RWPE2 (cell line): ENCODE data around the gene SLC38A1.
A peak's percentile ranks its signal among the peaks of the same experiment; 100 is the strongest.

Experiments
- ATAC-seq: fragments of 200-7000 bp; cut with Tn5 transposase; 3 replicates; pipeline ENCODE4 v1.9.1; 2021; ENCODE audit warnings: low read depth
- DNase-seq: peaks from one replicate; pipeline ENCODE4 v3.0.0-alpha.2; 2020; ENCODE audit warnings: low spot score
- H3K27ac ChIP-seq: fragments of 450-650 bp; 2 replicates; pipeline ENCODE4 v1.5.1; 2017; ENCODE audit warnings: mild to moderate bottlenecking; ENCODE audit not compliant: poor library complexity, severe bottlenecking
- H3K27me3 ChIP-seq: fragments of 250-450 bp; sonication (Bioruptor Pico); 2 replicates; pipeline ENCODE4 v1.5.1; 2021; ENCODE audit warnings: mild to moderate bottlenecking, moderate library complexity; ENCODE audit not compliant: insufficient read depth, poor library complexity, severe bottlenecking
- H3K36me3 ChIP-seq: fragments of 250-450 bp; sonication (Bioruptor Pico); 2 replicates; pipeline ENCODE4 v1.5.1; 2020; ENCODE audit warnings: low read depth, mild to moderate bottlenecking, moderate library complexity
- H3K4me1 ChIP-seq: fragments of 250-450 bp; sonication (Bioruptor Pico); 2 replicates; pipeline ENCODE4 v1.5.1; 2021; ENCODE audit warnings: mild to moderate bottlenecking, moderate library complexity; ENCODE audit not compliant: insufficient read depth, poor library complexity, severe bottlenecking
- H3K4me3 ChIP-seq: fragments of 250-450 bp; sonication (Bioruptor Pico); 2 replicates; pipeline ENCODE4 v1.5.1; 2021; ENCODE audit warnings: mild to moderate bottlenecking, moderate library complexity; ENCODE audit not compliant: severe bottlenecking
- H3K9me3 ChIP-seq: fragments of 250-450 bp; sonication (Bioruptor Pico); 2 replicates; pipeline ENCODE4 v1.5.1; 2021; ENCODE audit warnings: mild to moderate bottlenecking, moderate library complexity; ENCODE audit not compliant: severe bottlenecking
- CTCF ChIP-seq: fragments of 450-650 bp; IDR thresholded peaks from one replicate; pipeline ENCODE4 v1.5.1; 2017; ENCODE audit warnings: mild to moderate bottlenecking, moderate library complexity; ENCODE audit not compliant: poor library complexity, severe bottlenecking

SLC38A1 gene

DNA sequence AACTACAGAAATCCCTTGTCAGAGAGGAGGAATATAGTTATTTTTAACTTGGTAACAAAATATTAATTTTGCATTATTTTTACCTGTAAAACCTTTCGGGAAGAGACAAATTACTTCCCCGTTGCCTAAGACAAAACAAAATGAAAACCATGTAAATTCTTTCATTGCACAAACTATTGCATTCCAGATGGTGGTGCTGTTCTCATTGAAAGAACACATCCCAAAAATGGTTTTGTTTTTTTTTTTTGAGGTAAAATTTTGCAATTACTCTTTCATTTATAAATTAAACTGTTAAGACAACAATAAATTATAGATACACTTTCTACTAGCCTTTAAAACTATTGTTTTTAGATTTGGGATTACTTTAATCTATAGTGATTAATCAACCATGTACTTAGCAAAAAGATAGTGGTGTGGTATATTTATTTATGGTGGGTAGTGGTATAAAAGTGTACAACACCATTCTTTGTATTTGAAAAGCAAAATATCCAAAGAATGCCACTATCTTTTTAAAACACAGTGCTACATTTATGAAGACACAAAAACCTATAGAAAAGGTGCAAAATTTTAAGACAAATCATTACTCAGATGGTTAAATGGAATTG lies 115.5 kb downstream of the SLC38A1 start:
- Histone ChIP-seq H3K4me1 (peaks cover 26% of the 10 kb centered on the region), H3K36me3 (no peaks in the 10 kb centered on the region), H3K27me3 (no peaks in the 10 kb centered on the region), H3K4me3 (no peak overlapping the region), H3K27ac (peak overlapping the region; percentile 79), H3K9me3 (peaks cover 2% of the 10 kb centered on the region)
- ATAC-seq (no peak), DNase-seq (no peak)
- TF ChIP-seq CTCF = peak; percentile 86

DNA sequence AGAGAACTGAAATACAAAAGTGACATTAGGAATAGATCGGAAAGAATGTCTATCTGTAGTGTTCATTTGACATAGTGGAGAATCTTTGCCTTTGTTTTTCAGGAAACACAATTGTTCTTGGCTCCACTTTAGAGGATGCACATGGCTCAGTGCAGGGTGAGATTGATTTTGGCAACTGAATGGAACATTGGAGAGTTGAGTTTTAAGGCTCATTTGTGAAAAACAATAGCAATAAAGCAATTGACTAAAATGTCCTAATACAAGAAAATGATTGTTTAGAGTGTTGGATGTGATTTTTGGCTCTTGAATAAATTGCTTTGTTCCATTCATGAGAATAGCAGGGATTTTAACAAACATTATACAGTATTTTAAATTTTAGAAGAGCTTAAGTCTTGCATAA lies 116.4 kb downstream of the SLC38A1 start:
- no peak for TF ChIP-seq CTCF
- H3K4me3 ChIP-seq = no peak overlapping the region
- no peaks in the 10 kb centered on the region for H3K36me3 ChIP-seq
- ATAC-seq = no peak
- H3K4me1 ChIP-seq = peaks cover 17% of the 10 kb centered on the region
- no peaks in the 10 kb centered on the region for H3K27me3 ChIP-seq
- H3K9me3 ChIP-seq = peaks cover 2% of the 10 kb centered on the region
- DNase-seq = no peak
- no peak overlapping the region for H3K27ac ChIP-seq

DNA sequence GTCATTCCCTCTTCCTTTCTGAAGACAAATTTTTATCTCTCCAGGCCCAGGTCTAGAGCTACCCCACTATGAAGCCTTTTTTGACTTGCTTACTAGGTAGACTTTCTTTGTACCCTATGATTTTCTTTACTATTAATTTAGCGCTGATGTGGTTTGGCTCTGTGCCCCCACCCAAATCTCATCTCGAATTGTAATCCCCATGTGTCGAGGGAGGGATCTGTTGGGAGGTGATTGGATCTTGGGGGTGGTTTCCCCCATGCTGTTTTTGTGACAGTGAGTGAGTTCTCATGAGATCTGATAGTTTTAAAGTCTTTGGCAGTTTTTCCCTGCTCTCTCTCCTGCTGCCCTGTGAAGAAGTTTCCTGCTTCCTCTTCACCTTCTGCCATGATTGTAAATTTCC lies 118.1 kb downstream of the SLC38A1 start:
- Histone ChIP-seq H3K9me3 (no peaks in the 10 kb centered on the region), H3K27ac (no peak overlapping the region), H3K27me3 (no peaks in the 10 kb centered on the region), H3K4me3 (no peak overlapping the region), H3K4me1 (peaks cover 17% of the 10 kb centered on the region), H3K36me3 (no peaks in the 10 kb centered on the region)
- no peak for ATAC-seq
- DNase-seq = no peak
- no peak for TF ChIP-seq CTCF

DNA sequence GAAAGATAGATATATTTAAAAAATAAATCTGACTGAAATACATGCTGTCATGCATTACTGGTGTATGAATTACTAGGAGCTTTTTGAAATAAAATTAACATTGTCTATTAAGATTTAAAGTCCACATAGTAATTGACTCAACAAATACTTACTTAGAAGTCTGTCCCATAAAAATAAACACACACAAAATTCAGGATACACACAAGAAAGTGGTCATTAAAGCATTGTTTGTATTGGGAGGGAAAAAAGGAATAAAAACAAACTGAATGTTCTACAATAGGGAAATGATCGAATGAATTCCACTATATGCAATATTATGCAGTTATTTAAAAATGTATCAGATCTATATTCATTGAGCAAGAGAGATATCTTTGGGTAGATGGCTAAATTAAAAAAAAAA lies 118.9 kb downstream of the SLC38A1 start:
- H3K27me3 ChIP-seq = no peaks in the 10 kb centered on the region
- no peak overlapping the region for H3K4me3 ChIP-seq
- H3K27ac ChIP-seq = no peak overlapping the region
- peaks cover 16% of the 10 kb centered on the region for H3K4me1 ChIP-seq
- H3K36me3 ChIP-seq = no peaks in the 10 kb centered on the region
- no peaks in the 10 kb centered on the region for H3K9me3 ChIP-seq
- ATAC-seq (no peak), DNase-seq (no peak)
- TF ChIP-seq CTCF = no peak

GRCh38 chr12:46149079-46149464 lies 119.8 kb downstream of the SLC38A1 start:
- H3K4me1 ChIP-seq = peaks cover 8% of the 10 kb centered on the region
- no peak for TF ChIP-seq CTCF
- H3K4me3 ChIP-seq = no peak overlapping the region
- ATAC-seq (no peak), DNase-seq (no peak)
- no peak overlapping the region for H3K27ac ChIP-seq
- H3K36me3 ChIP-seq = no peaks in the 10 kb centered on the region
- H3K9me3 ChIP-seq = no peaks in the 10 kb centered on the region
- H3K27me3 ChIP-seq = no peaks in the 10 kb centered on the region
